Transverse colon (tissue), 4 donors: Measurements from ENCODE around the gene CACTIN.

Experiments
- EP300 ChIP-seq: sonication (generic); formaldehyde crosslinking; IDR thresholded peaks from one replicate; pipeline ENCODE4 v1.6.1; 2017; ENCODE audit warnings: antibody characterized with exemption, low read depth
- POLR2A ChIP-seq: fragments of 450-650 bp; IDR thresholded peaks from one replicate; pipeline ENCODE4 v1.6.1; 2016; ENCODE audit warnings: antibody characterized with exemption, mild to moderate bottlenecking, moderate library complexity
- POLR2AphosphoS5 ChIP-seq, 3 donors: sonication (generic); formaldehyde crosslinking; IDR thresholded peaks; one replicate each; pipeline ENCODE4 v1.6.1; 2016; ENCODE audit warnings: antibody characterized with exemption in 3 of 3
- TF ChIP-seq, protein P1 (sequence below), 5 experiments: fragments of 200-600 bp in 3 of 5; fragments of 450-650 bp in 2 of 5; sonication (generic) in 3 of 5; IDR thresholded peaks; 1 replicate in 2 of 5; 2 replicates in 3 of 5; pipeline ENCODE4 v1.5.1; 2016 to 2017; ENCODE audit warnings: antibody characterized with exemption in 5 of 5, inconsistent platforms in 3 of 5, mild to moderate bottlenecking in 2 of 5, moderate library complexity in 1 of 5

DNA sequence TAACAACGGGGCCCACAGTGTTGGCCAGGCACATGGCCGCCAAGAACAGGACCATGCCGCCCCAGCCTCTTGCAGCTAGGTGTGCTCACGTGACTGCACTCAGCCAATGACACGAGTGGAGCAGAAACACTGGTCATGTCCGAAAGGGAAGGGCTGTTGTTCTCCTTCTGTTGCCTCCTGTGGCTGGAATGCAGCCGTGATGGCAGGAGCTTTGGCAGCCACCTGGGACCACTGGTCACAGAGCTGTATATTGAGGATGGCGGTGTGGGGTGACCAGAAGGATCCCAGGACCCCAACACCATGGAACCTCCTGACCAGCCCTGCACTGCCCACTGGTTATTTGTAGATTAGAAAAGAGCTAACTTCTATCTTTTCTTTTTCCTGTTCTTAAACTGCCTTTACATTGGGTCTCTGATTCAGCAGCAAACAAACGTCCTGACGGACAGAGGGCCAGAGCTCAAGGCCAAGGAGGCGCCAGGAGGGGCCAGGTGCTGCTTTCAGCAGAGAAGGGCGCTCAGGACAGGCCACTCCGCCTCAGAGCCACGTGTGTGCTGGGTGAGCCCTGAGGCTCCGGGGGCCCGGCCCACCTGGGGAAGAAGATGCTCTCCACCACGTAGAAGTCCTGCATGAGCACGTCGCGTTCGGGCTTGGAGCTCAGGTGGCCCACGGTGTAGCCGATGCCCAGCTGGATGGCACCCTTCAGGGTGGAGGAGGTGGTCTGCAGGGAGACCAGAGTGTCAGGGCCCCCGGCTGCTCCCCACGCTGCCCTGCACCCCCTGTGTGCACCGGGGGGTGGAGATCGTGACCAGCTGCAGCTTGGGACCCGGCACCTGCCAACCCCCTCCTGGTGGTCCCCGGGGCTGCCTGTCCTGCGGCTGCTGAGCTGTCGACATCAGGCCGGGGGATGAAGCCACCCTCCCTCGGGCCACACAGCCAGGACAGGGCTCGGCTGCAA is 35.0 kb upstream of the CACTIN start:
- TF ChIP-seq, protein P1, sequence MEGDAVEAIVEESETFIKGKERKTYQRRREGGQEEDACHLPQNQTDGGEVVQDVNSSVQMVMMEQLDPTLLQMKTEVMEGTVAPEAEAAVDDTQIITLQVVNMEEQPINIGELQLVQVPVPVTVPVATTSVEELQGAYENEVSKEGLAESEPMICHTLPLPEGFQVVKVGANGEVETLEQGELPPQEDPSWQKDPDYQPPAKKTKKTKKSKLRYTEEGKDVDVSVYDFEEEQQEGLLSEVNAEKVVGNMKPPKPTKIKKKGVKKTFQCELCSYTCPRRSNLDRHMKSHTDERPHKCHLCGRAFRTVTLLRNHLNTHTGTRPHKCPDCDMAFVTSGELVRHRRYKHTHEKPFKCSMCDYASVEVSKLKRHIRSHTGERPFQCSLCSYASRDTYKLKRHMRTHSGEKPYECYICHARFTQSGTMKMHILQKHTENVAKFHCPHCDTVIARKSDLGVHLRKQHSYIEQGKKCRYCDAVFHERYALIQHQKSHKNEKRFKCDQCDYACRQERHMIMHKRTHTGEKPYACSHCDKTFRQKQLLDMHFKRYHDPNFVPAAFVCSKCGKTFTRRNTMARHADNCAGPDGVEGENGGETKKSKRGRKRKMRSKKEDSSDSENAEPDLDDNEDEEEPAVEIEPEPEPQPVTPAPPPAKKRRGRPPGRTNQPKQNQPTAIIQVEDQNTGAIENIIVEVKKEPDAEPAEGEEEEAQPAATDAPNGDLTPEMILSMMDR (IDR thresholded peaks at IDR 0.05), result no peak
- TF ChIP-seq POLR2A, result no peak
- no peak for TF ChIP-seq EP300
- TF ChIP-seq POLR2AphosphoS5 (IDR thresholded peaks at IDR 0.05), result no peak
